HG02852 (cell line): ENCODE measurements around the gene PLEKHA4.

Experiments used
- ATAC-seq: cut with Tn5 transposase; IDR thresholded peaks from one replicate; pipeline ENCODE4 v1.9.1; 2021; ENCODE audit warnings: mild to moderate bottlenecking, moderate library complexity; ENCODE audit not compliant: unreplicated experiment

The PLEKHA4 gene

GRCh38 chr19:48833049-48833448 lies 35.4 kb downstream of the PLEKHA4 start:
- ATAC-seq = no peak

GRCh38 chr19:48830965-48831364 lies 37.5 kb downstream of the PLEKHA4 start:
- ATAC-seq = no peak

GRCh38 chr19:48830088-48830487 lies 38.3 kb downstream of the PLEKHA4 start:
- no peak for ATAC-seq

GRCh38 chr19:48826606-48827020 lies 41.8 kb downstream of the PLEKHA4 start:
- no peak for ATAC-seq

GRCh38 chr19:48822514-48822913 lies 45.9 kb downstream of the PLEKHA4 start:
- ATAC-seq = no peak

GRCh38 chr19:48821633-48822032 lies 46.8 kb downstream of the PLEKHA4 start:
- no peak for ATAC-seq

- no peak for ATAC-seq
These were observed 49.0 kb downstream of the PLEKHA4 start for GRCh38 chr19:48819366-48819816.

- ATAC-seq = no peak
These were observed 50.1 kb downstream of the PLEKHA4 start for GRCh38 chr19:48818234-48818820.

GRCh38 chr19:48817585-48818124 lies 50.8 kb downstream of the PLEKHA4 start:
- ATAC-seq = no peak

- ATAC-seq = no peak
These were observed 52.4 kb downstream of the PLEKHA4 start for GRCh38 chr19:48815870-48816501.

- ATAC-seq = no peak
These were observed 53.5 kb downstream of the PLEKHA4 start for GRCh38 chr19:48814895-48815294.

GRCh38 chr19:48813123-48813913 lies 55.1 kb downstream of the PLEKHA4 start:
- no peak for ATAC-seq

- peak; percentile 63 for ATAC-seq
These were observed 56.1 kb downstream of the PLEKHA4 start for GRCh38 chr19:48812094-48812929.

GRCh38 chr19:48810151-48810550 lies 58.3 kb downstream of the PLEKHA4 start:
- ATAC-seq = no peak

GRCh38 chr19:48807590-48808308 lies 60.7 kb downstream of the PLEKHA4 start:
- ATAC-seq = no peak

GRCh38 chr19:48806818-48807589 lies 61.4 kb downstream of the PLEKHA4 start:
- no peak for ATAC-seq

GRCh38 chr19:48806518-48806817 lies 61.9 kb downstream of the PLEKHA4 start:
- ATAC-seq = no peak

- ATAC-seq = no peak
These were observed 63.0 kb downstream of the PLEKHA4 start for GRCh38 chr19:48805452-48805851.

- no peak for ATAC-seq
These were observed 63.9 kb downstream of the PLEKHA4 start for GRCh38 chr19:48804496-48804895.

GRCh38 chr19:48802623-48803022 lies 65.8 kb downstream of the PLEKHA4 start:
- no peak for ATAC-seq
